CD4-positive, alpha-beta T cell treated with Interleukin-6 for 4 hours (primary cell): ENCODE results near the gene SYNE2.

ENCODE experiments used
- DNase-seq: peaks from one replicate; pipeline ENCODE4 v3.0.0-alpha.2; 2020; ENCODE audit warnings: mixed read lengths

Gene SYNE2

GRCh38 chr14:64272019-64272418 lies 419.2 kb downstream of the SYNE2 start:
- no peak for DNase-seq
